Heart right ventricle (tissue), 16 donors: Measurements from ENCODE around the gene CRTAP. TPM values are rescaled to one million over a fixed set of nuclear protein-coding genes. Genes with fewer than 3 reads are reported as not detected.

Experiments used
- ATAC-seq, 8 donors: fragments of 200-7000 bp; cut with Tn5 transposase; one replicate each; pipeline ENCODE4 v1.9.1; 2020; ENCODE audit warnings: mild to moderate bottlenecking in 8 of 8, moderate library complexity in 8 of 8, moderate number of reproducible peaks in 1 of 8
- DNase-seq, 2 donors: peaks; one replicate each; pipeline ENCODE4 v3.0.0-alpha.2; 2020
- H3K27ac ChIP-seq, 10 donors: fragments of 200-600 bp; sonication (generic) in 2 of 10; one replicate each; pipeline versions ENCODE4 v1.5.0 to v1.8.0; 2020 to 2022; ENCODE audit warnings: mild to moderate bottlenecking in 3 of 10
- H3K27me3 ChIP-seq, 7 donors: fragments of 200-600 bp; one replicate each; pipeline ENCODE4 v1.8.0; 2021 to 2022; ENCODE audit warnings: mild to moderate bottlenecking in 2 of 7
- H3K36me3 ChIP-seq, 9 donors: fragments of 200-600 bp; sonication (generic) in 1 of 9; one replicate each; pipeline versions ENCODE4 v1.5.0 to v1.8.0; 2020 to 2022; ENCODE audit warnings: mild to moderate bottlenecking in 2 of 9
- H3K4me1 ChIP-seq, 9 donors: fragments of 200-600 bp; sonication (generic) in 1 of 9; one replicate each; pipeline versions ENCODE4 v1.5.0 to v1.8.0; 2020 to 2022; ENCODE audit warnings: mild to moderate bottlenecking in 4 of 9
- H3K4me3 ChIP-seq, 10 donors: fragments of 200-600 bp; sonication (generic) in 2 of 10; one replicate each; pipeline versions ENCODE4 v1.5.0 to v1.8.0; 2020 to 2022; ENCODE audit warnings: mild to moderate bottlenecking in 7 of 10, moderate library complexity in 2 of 10
- H3K9me3 ChIP-seq, 11 donors: fragments of 200-600 bp in 10 of 11; sonication (generic) in 2 of 11; one replicate each; pipeline versions ENCODE4 v1.5.0 to v1.8.0; 2013 to 2022; ENCODE audit warnings: mild to moderate bottlenecking in 2 of 11, control low read depth in 1 of 11, moderate library complexity in 1 of 11
- CTCF ChIP-seq, 9 donors: fragments of 200-600 bp; sonication (generic) in 2 of 9; IDR thresholded peaks; one replicate each; pipeline versions ENCODE4 v1.5.0 to v1.8.0; 2021 to 2022; ENCODE audit warnings: antibody characterized with exemption in 9 of 9, mild to moderate bottlenecking in 5 of 9, moderate library complexity in 1 of 9
- WGBS, 2 donors: extraction: QIAGEN DNeasy Blood & Tissue Kit; methylation state at CpG; one replicate each; pipeline ENCODE4 v1.1.7; 2013; ENCODE audit warnings: inconsistent platforms in 1 of 2; 5-methylcytosine and 5-hydroxymethylcytosine counted together
- intact Hi-C, 10 donors: fragments of 100-400 bp; cut with DNase I; formaldehyde crosslinking; loops; one replicate each; pipeline versions ENCODE4 v1.11.1 to v1.14.2; 2022
- polyA plus RNA-seq, 2 donors: library from polyadenylated mRNA; stranded (reverse); fragments of 200-250 nt; gene quantifications; one replicate each; pipeline ENCODE4 v1.2.3, GENCODE V29; 2013
- total RNA-seq, 10 donors: library from RNA; stranded (reverse); fragmentation: NEBNext Ultra II Directional in 3 of 10; extraction: Animal tissue kit (Norgen Biotek cat#: 25700) in 3 of 10; gene quantifications; one replicate each; pipeline versions ENCODE4 v1.2.1 to v1.2.4, GENCODE V29; 2021 to 2023
- donor health status: Arrhythmogenic right ventricular cardiomyopathy.
- donor health status: ischemic (EF 13 %, LVEDD 7.1; RV severe dilation, severe dysfunction).
- donor health status: healthy with polysubstance abuse.
- donor health status: DM: no; HTN: yes; CAD: no.
- donor health status: DM: no; HTN: no; CAD: no.
- donor health status: ischemic (EF 25% LVEDD 6.9; RV normal size, moderate dysfunction).
- donor health status: ischemic (EF 25% LVEDD 5.7; RV mildly dilated, moderate dysfunction).
- donor health status: healthy.
- donor health status: DM: yes; HTN: yes; CAD: no.
- donor health status: Ischemic cardiomyopathy.
- donor health status: ischemic (EF 35%, LVEDD 5.7; RV mildly dilated, moderate dysfunction).
- donor health status: nonischemic (EF 11% LVEDD 7.7; RV severe dilation, severe dysfunction).
- donor health status: DM: yes; HTN: yes; CAD: no.
- donor health status: PGD.
- donor health status: ischemic (EF 29% LVEDD 5.4; RV normal size, mild dysfunction).
- donor health status: nonischemic (EF 23%, LVEDD 6.1; RV moderate dilation, normal function).

CRTAP gene
- total and polyA plus RNA-seq, 12 donors = 17.5 to 120 (median 87.2) TPM

GRCh38 chr3:33088691-33089090 is 25.1 kb upstream of the CRTAP start:
- Histone ChIP-seq H3K36me3 (peaks cover 0 to 42% (median 3%) of the 10 kb centered on the region in 9 donors), H3K27me3 (no peaks in the 10 kb centered on the region), H3K4me1 (peaks cover 0 to 29% (median 9%) of the 10 kb centered on the region in 9 donors), H3K9me3 (peaks cover 0 to 7% (median 0%) of the 10 kb centered on the region in 11 donors), H3K27ac (no peak overlapping the region), H3K4me3 (no peak overlapping the region)
- intact Hi-C loops = no loop called here
- no peak for TF ChIP-seq CTCF (IDR thresholded peaks at IDR 0.05)
- ATAC-seq (no peak), DNase-seq (no peak)

GRCh38 chr3:33089515-33089914 is 24.3 kb upstream of the CRTAP start:
- no peak for TF ChIP-seq CTCF (IDR thresholded peaks at IDR 0.05)
- Histone ChIP-seq H3K27ac (no peak overlapping the region), H3K27me3 (no peaks in the 10 kb centered on the region), H3K4me1 (peaks cover 0 to 25% (median 10%) of the 10 kb centered on the region in 9 donors), H3K4me3 (no peak overlapping the region), H3K36me3 (peaks cover 0 to 42% (median 3%) of the 10 kb centered on the region in 9 donors), H3K9me3 (peaks cover 0 to 7% (median 0%) of the 10 kb centered on the region in 11 donors)
- no peak for ATAC-seq
- intact Hi-C loops = no loop called here
- DNase-seq = no peak
- WGBS, 2 donors = 86 to 89% methylated on average over 3 of the region's 3 CpGs

GRCh38 chr3:33091746-33092145 is 22.1 kb upstream of the CRTAP start:
- TF ChIP-seq CTCF (IDR thresholded peaks at IDR 0.05) = no peak
- Histone ChIP-seq H3K27ac (no peak overlapping the region), H3K4me3 (no peak overlapping the region), H3K4me1 (peaks cover 0 to 40% (median 21%) of the 10 kb centered on the region in 9 donors), H3K27me3 (no peaks in the 10 kb centered on the region), H3K9me3 (peaks cover 0 to 7% (median 0%) of the 10 kb centered on the region in 11 donors), H3K36me3 (peaks cover 0 to 41% (median 3%) of the 10 kb centered on the region in 9 donors)
- DNase-seq (no peak), ATAC-seq (no peak)
- WGBS, 2 donors = 78 to 80% methylated on average over 6 of the region's 6 CpGs
- intact Hi-C loops = no loop called here

GRCh38 chr3:33092496-33093254 is 21.1 kb upstream of the CRTAP start:
- peaks cover 0 to 44% (median 22%) of the 10 kb centered on the region in 9 donors for H3K4me1 ChIP-seq
- no peak for TF ChIP-seq CTCF (IDR thresholded peaks at IDR 0.05)
- WGBS, 2 donors = 70 to 76% methylated on average over 9 of the region's 9 CpGs
- peaks cover 0 to 7% (median 0%) of the 10 kb centered on the region in 11 donors for H3K9me3 ChIP-seq
- no peaks in the 10 kb centered on the region for H3K27me3 ChIP-seq
- H3K36me3 ChIP-seq = peaks cover 0 to 41% (median 3%) of the 10 kb centered on the region in 9 donors
- H3K4me3 ChIP-seq = no peak overlapping the region
- intact Hi-C loops = no loop called here
- DNase-seq = peak in 1 of 2 donors; percentile 19
- H3K27ac ChIP-seq = no peak overlapping the region
- ATAC-seq = peak in 4 of 8 donors; percentile 23 to 46 (median 30)
